Gastrocnemius medialis (tissue), 4 donors: ENCODE results near the gene TUB. TPM values are rescaled to one million over a fixed set of nuclear protein-coding genes. Genes with fewer than 3 reads are reported as not detected.

Source experiments
- ATAC-seq, 2 donors: fragments of 150-250 bp; one replicate each; pipeline ENCODE4 v1.9.1; 2016
- DNase-seq, 2 donors: peaks; one replicate each; pipeline ENCODE4 v3.0.0-alpha.2; 2019
- H3K27ac ChIP-seq, 4 donors: fragments of 200-600 bp; sonication (generic); 1 replicate in 1 of 4; 2 replicates in 3 of 4; pipeline ENCODE4 v1.5.1; 2016 to 2018; ENCODE audit warnings: mild to moderate bottlenecking in 2 of 4, moderate library complexity in 1 of 4
- H3K27me3 ChIP-seq, 3 donors: fragments of 200-600 bp; sonication (generic) in 2 of 3; 1 replicate in 1 of 3; 2 replicates in 2 of 3; pipeline versions ENCODE4 v1.5.1 to v1.6.0; 2016 to 2019; ENCODE audit warnings: mild to moderate bottlenecking in 1 of 3, moderate library complexity in 1 of 3
- H3K36me3 ChIP-seq, 2 donors: fragments of 200-600 bp; sonication (generic) in 1 of 2; one replicate each; pipeline ENCODE4 v1.5.1; 2017 to 2018
- H3K4me1 ChIP-seq, 2 donors: fragments of 200-600 bp; sonication (generic) in 1 of 2; one replicate each; pipeline ENCODE4 v1.5.1; 2016 to 2017; ENCODE audit warnings: mild to moderate bottlenecking in 2 of 2
- H3K4me3 ChIP-seq, 4 donors: fragments of 200-600 bp; sonication (generic) in 3 of 4; 1 replicate in 1 of 4; 2 replicates in 3 of 4; pipeline ENCODE4 v1.5.1; 2016 to 2019; ENCODE audit warnings: mild to moderate bottlenecking in 2 of 4
- H3K9me3 ChIP-seq, 3 donors: fragments of 200-600 bp; sonication (generic) in 2 of 3; 1 replicate in 1 of 3; 2 replicates in 2 of 3; pipeline ENCODE4 v1.5.1; 2016 to 2019
- POLR2A ChIP-seq, 2 donors: fragments of 450-650 bp; IDR thresholded peaks; one replicate each; pipeline ENCODE4 v1.6.1; 2017; ENCODE audit warnings: antibody characterized with exemption in 2 of 2, mild to moderate bottlenecking in 2 of 2, moderate library complexity in 2 of 2
- in situ Hi-C, 4 donors: fragments of 200-750 bp; cut with MboI; loops; one replicate each; pipeline versions ENCODE4 v1.15.0 to v1.8.0; 2017; ENCODE audit warnings: low sequenced_read_pairs in 4 of 4
- intact Hi-C: fragments of 100-400 bp; cut with DNase I; formaldehyde crosslinking; loops from one replicate; pipeline ENCODE4 v1.15.1; 2023; ENCODE audit warnings: low total_unique reads
- total RNA-seq, 4 donors: library from RNA; depleted of rRNA; stranded (reverse); fragments of >200 nt; gene quantifications; one replicate each; pipeline versions ENCODE4 v1.1.0 to v1.2.3, GENCODE V29; 2016
- TF ChIP-seq, protein P1 (sequence below), 5 experiments: fragments of 450-650 bp in 3 of 5; fragments of 200-600 bp in 2 of 5; sonication (generic) in 2 of 5; IDR thresholded peaks in 4 of 5; conservative IDR thresholded peaks in 1 of 5; 1 replicate in 4 of 5; 2 replicates in 1 of 5; pipeline ENCODE4 v1.5.1; 2016 to 2019; ENCODE audit warnings: antibody characterized with exemption in 5 of 5, mild to moderate bottlenecking in 3 of 5, moderate library complexity in 3 of 5

The TUB gene
- total RNA-seq, 4 donors from 2014 or later = 0.71 to 1.2 (median 1.1) TPM

DNA sequence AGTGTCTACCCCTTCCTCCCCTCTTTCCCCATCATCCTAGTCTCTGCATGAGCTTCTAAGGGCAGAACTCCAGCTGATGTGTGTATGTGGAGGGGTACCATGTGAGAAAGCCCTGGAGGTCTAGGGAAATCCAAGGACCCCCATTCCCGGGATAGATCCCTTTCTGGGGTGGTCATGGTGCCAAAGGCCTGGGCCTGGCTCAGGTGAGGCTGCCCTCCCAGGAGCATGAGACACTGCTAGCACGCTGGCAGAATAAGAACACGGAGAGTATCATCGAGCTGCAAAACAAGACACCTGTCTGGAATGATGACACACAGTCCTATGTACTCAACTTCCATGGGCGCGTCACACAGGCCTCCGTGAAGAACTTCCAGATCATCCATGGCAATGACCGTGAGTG, 19.6 kb downstream of the TUB start:
- Histone ChIP-seq H3K9me3 (no peaks in the 10 kb centered on the region), H3K4me3 (no peak overlapping the region), H3K4me1 (no peaks in the 10 kb centered on the region), H3K27me3 (no peaks in the 10 kb centered on the region), H3K27ac (no peak overlapping the region), H3K36me3 (no peaks in the 10 kb centered on the region)
- intact Hi-C loops = no loop called here
- DNase-seq = no peak
- ATAC-seq = no peak
- TF ChIP-seq, protein P1, sequence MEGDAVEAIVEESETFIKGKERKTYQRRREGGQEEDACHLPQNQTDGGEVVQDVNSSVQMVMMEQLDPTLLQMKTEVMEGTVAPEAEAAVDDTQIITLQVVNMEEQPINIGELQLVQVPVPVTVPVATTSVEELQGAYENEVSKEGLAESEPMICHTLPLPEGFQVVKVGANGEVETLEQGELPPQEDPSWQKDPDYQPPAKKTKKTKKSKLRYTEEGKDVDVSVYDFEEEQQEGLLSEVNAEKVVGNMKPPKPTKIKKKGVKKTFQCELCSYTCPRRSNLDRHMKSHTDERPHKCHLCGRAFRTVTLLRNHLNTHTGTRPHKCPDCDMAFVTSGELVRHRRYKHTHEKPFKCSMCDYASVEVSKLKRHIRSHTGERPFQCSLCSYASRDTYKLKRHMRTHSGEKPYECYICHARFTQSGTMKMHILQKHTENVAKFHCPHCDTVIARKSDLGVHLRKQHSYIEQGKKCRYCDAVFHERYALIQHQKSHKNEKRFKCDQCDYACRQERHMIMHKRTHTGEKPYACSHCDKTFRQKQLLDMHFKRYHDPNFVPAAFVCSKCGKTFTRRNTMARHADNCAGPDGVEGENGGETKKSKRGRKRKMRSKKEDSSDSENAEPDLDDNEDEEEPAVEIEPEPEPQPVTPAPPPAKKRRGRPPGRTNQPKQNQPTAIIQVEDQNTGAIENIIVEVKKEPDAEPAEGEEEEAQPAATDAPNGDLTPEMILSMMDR (IDR thresholded peaks at IDR 0.05 in 4 of 5, conservative IDR thresholded peaks at IDR 0.05 in 1 of 5) = no peak
- TF ChIP-seq POLR2A (IDR thresholded peaks at IDR 0.05) = no peak
- in situ Hi-C loops = loop anchor here in 2 of 4 donors (5.0 to 10.0 kb wide), 3 partner anchors 66 to 206 kb away; no protein-coding TSS in a partner anchor

DNA sequence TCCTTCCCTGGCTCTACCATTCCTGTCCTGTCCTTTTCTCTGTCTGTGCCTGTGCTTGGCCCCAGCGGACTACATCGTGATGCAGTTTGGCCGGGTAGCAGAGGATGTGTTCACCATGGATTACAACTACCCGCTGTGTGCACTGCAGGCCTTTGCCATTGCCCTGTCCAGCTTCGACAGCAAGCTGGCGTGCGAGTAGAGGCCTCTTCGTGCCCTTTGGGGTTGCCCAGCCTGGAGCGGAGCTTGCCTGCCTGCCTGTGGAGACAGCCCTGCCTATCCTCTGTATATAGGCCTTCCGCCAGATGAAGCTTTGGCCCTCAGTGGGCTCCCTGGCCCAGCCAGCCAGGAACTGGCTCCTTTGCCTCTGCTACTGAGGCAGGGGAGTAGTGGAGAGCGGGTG, 20.4 kb downstream of the TUB start:
- H3K36me3 ChIP-seq = no peaks in the 10 kb centered on the region
- no peak for TF ChIP-seq POLR2A (IDR thresholded peaks at IDR 0.05)
- TF ChIP-seq, protein P1 (IDR thresholded peaks at IDR 0.05 in 4 of 5, conservative IDR thresholded peaks at IDR 0.05 in 1 of 5) = no peak
- no peak for DNase-seq

DNA sequence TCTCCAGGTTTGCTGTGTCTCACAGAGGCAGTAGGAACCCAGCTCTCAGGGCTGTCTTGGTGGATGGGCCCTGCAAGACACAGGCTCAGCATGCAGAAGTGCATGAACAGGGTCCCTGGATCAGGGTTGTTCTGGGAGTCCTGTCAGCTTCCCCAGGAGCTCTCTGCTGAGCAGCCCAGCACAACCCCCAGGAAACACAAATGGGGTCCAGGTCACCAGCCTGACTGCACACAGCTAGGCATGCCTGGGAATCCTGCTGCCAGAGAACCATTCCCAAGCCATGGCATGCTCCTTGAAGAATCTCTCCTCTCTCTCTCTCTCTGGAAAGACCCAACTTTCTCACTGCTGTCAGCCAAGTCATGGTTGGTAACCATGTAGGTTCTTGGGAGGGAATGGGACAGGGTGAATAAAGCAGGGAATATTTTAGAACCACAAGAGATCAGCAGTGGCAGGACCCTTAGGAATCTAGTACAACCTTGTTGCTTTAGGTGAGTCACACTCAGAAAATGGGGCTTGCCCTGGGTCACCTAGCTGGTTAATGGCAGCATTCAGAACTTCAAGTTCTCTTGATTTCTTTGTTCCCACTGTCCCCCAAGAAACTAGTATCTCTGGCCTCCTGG, 21.4 kb downstream of the TUB start:
- H3K4me3 ChIP-seq = no peak overlapping the region
- H3K27me3 ChIP-seq = no peaks in the 10 kb centered on the region
- in situ Hi-C loops = loop anchor here in 2 of 4 donors (5.0 to 10.0 kb wide), 3 partner anchors 68 to 208 kb away; no protein-coding TSS in a partner anchor
- peaks cover 5 to 10% of the 10 kb centered on the region in 2 donors for H3K4me1 ChIP-seq
- intact Hi-C loops = no loop called here
- no peak overlapping the region for H3K27ac ChIP-seq
- TF ChIP-seq, protein P1 (IDR thresholded peaks at IDR 0.05 in 4 of 5, conservative IDR thresholded peaks at IDR 0.05 in 1 of 5) = no peak
- no peak for TF ChIP-seq POLR2A (IDR thresholded peaks at IDR 0.05)
- ATAC-seq (no peak), DNase-seq (no peak)
- no peaks in the 10 kb centered on the region for H3K36me3 ChIP-seq
- no peaks in the 10 kb centered on the region for H3K9me3 ChIP-seq

More for the DNA sequence above, 20.4 kb downstream of the TUB start:
- Histone ChIP-seq H3K4me1 (peaks cover 0 to 1% of the 10 kb centered on the region in 2 donors), H3K27me3 (no peaks in the 10 kb centered on the region), H3K9me3 (no peaks in the 10 kb centered on the region), H3K4me3 (no peak overlapping the region), H3K27ac (no peak overlapping the region)
- intact Hi-C loops (no loop called here), in situ Hi-C loops (loop anchor here in 2 of 4 donors (5.0 to 10.0 kb wide), 3 partner anchors 67 to 207 kb away; no protein-coding TSS in a partner anchor)
- no peak for ATAC-seq

DNA sequence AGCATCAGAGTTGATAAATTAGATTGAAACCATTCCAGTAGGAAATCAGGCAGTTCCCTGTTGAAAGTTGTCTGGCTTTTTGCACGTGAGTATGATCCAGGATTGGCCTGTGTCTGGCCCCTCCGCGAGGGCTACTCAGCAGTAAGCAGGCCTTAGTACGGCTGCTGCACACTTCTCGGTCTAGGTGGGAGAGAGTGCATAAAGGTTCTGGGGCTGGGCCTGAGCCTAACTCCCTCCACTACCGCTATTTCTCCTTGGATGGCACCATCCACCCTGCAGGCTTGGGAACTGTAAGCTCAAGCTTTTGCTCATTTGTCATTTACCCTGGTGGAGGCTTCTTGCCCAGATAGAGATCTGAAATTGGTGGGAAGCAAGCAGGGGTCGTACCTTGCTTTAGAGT, 22.0 kb downstream of the TUB start:
- no peaks in the 10 kb centered on the region for H3K9me3 ChIP-seq
- no peak overlapping the region for H3K4me3 ChIP-seq
- intact Hi-C loops (no loop called here), in situ Hi-C loops (loop anchor here in 2 of 4 donors (5.0 to 10.0 kb wide), 3 partner anchors 68 to 208 kb away; no protein-coding TSS in a partner anchor)
- no peak for TF ChIP-seq POLR2A (IDR thresholded peaks at IDR 0.05)
- TF ChIP-seq, protein P1 (IDR thresholded peaks at IDR 0.05 in 4 of 5, conservative IDR thresholded peaks at IDR 0.05 in 1 of 5) = no peak
- no peaks in the 10 kb centered on the region for H3K36me3 ChIP-seq
- ATAC-seq (no peak), DNase-seq (no peak)
- H3K27me3 ChIP-seq = no peaks in the 10 kb centered on the region
- peaks cover 11 to 15% of the 10 kb centered on the region in 2 donors for H3K4me1 ChIP-seq
- no peak overlapping the region for H3K27ac ChIP-seq
